Activated naive CD4-positive, alpha-beta T cell treated with Interleukin-2 at 50 U/mL for 16 hours (primary cell): ENCODE data around the gene FUT4.
"Not testable (repeated sequence)": the region's sequence is repeated elsewhere in the genome, so short reads cannot be mapped to it uniquely, and the experiment has no call there.

Experiments
- DNase-seq: peaks from one replicate; pipeline ENCODE4 v3.0.0-alpha.2; 2020

Gene FUT4

DNA sequence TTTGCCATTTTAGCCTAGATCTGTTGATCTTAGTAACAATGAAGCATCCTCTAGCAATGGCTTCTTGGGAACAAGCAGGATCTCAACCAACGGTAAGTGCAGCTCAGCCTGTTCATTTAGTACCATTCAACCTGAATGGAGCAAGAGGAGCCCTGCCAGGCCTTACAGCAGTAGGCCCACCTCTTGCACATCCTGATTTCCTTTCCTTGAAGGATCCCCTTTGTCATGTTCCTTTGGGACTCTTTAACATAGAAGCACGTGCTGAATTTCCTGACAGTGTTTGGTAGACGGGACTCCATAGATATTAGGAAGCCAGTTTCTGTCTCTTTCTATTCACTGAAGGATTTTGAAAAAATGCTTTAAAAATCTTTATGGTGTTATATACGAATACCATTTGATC, 25.0 kb downstream of the FUT4 start:
- DNase-seq, result no peak

DNA sequence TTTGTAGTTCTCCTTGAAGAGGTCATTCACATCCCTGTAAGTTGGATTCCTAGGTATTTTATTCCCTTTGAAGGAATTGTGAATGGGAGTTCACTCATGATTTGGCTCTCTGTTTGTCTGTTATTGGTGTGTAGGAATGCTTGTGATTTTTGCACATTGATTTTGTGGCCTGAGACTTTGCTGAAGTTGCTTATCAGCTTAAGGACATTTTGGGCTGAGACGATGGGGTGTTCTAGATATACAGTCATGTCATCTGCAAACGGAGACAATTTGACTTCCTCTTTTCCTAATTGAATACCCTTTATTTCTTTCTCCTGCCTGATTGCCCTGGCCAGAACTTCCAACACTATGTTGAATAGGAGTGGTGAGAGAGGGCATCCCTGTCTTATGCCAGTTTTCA, 29.3 kb downstream of the FUT4 start:
- not testable (repeated sequence) for DNase-seq

- no peak for DNase-seq
Observed at GRCh38 chr11:94574193-94574961, 30.7 kb downstream of the FUT4 start.

GRCh38 chr11:94576306-94576705, 32.6 kb downstream of the FUT4 start:
- DNase-seq, result no peak

DNA sequence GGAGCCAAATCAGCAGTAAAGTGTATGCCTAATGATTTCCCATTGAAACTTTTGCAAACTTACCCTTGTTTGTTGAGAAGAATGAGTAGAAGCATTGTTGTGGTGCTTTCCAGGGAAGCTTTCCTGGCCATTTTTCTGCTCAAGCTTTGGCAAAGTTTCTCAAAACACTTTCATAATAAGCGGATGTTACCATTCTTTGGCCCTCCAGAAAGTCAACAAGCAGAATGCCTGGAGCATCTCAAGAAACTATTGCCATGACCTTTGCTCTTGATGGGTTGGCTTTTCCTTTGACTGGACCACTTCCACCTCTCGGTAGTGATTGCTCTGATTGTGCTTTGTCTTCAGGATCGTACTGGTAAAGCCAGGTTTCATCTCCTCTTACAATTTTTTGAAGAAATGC, 34.1 kb downstream of the FUT4 start:
- no peak for DNase-seq

GRCh38 chr11:94581926-94582325, 38.2 kb downstream of the FUT4 start:
- no peak for DNase-seq

DNA sequence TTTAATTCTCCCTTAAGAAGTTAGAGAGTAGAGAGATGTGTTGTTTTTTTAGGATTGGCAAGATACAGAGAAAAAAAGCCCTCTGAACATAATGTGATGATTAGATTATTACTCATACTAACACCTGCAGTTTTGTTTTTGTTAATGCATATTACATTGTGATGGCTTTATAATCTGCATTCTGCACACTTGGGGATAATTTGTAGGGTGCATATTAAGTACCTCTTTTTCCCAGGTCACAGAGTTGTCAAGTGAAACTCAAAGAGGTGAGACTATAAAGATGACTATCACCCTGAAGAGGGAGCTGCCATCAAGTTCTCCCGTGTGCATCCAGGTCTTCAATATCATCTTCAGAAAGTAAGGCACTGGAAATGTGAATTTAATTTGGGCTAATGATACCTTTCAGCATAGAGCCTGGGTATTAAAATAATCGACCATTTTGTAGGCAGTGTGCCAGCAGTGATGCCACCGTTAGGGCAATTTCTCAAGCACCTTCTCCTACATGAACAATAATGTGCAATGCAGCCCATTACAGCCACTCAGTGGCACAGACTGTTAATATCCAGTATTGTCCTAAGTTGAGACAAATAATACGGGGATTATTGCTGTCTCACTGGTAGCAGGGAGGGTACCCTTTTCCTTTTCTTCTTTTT, 39.6 kb downstream of the FUT4 start:
- no peak for DNase-seq

DNA sequence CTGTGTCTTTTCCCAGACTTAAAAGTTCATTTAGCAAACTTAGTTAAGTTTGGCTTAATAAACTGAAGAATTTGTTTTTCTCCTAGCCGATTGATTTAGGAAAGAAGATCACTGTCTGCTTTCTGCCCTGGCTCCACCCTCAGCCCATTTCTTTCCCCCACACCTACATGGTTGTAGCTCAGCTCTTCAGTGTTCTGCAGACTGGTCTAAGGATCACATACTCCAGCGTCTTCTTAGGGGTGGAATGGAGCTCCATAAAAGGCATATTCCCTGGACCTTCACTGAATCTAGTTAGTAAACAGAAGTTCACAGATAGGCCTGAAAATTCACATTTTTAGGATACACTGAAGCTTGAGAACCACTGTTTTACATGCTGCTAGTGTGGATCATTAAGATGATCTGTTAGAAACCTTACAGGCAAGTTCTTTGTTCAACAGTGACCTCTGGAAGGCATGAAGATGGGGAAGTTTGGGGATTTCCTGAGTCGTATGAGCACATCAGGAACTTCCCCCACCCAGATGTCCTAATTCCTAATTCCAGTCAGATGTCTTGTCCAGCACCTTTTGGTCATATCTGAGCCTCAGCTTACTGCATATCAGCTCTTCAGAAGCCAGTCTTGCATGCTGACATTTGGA, 40.3 kb downstream of the FUT4 start:
- no peak for DNase-seq

DNA sequence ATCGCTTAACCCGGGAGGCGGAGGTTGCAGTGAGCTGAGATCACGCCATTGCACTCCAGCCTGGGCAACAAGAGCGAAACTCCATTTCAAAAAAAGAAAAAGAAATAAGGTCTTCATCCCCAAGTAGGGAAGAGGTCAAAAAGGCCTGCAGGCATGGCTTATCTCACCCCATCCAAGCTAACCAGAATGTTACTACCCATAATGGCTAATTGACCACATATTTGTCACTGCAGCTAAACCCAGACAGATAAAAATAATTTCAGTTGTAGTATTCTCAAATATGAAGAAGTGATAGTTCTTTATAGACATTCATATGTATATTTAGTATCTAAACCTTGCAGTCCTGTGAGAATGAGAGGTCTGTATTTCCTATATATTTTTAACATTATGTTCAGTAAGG, 41.3 kb downstream of the FUT4 start:
- DNase-seq, result no peak

GRCh38 chr11:94585399-94585798, 41.7 kb downstream of the FUT4 start:
- DNase-seq, result no peak

GRCh38 chr11:94586546-94586945, 42.8 kb downstream of the FUT4 start:
- no peak for DNase-seq

GRCh38 chr11:94586978-94587377, 43.3 kb downstream of the FUT4 start:
- no peak for DNase-seq

DNA sequence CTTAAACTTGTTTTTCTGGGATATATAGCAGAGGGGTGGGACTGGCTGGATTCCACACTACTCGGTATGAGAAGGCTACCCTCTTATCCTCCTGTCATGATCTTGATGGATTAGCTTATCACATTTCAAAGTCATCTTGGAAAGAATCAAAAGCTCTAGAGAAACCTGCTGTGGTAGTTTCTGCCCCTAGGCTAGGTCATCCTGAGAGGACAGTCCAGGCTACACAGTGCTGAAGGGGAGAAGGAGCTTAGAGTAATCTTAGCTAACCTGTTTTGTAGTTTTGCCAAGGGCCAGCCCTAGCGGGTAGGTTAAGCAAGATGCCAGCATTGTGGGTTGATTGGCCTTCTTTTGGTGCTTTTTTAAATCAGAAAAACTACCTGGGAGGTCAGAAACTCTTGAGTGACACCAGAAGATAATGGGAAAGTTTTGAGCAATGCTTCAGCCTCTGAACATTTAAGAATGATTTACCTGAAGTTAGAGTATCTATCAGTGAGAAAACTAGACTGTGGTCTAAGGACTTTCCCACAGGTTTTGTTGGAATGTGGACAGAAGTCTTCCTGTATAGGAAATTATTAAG, 44.7 kb downstream of the FUT4 start:
- no peak for DNase-seq

DNA sequence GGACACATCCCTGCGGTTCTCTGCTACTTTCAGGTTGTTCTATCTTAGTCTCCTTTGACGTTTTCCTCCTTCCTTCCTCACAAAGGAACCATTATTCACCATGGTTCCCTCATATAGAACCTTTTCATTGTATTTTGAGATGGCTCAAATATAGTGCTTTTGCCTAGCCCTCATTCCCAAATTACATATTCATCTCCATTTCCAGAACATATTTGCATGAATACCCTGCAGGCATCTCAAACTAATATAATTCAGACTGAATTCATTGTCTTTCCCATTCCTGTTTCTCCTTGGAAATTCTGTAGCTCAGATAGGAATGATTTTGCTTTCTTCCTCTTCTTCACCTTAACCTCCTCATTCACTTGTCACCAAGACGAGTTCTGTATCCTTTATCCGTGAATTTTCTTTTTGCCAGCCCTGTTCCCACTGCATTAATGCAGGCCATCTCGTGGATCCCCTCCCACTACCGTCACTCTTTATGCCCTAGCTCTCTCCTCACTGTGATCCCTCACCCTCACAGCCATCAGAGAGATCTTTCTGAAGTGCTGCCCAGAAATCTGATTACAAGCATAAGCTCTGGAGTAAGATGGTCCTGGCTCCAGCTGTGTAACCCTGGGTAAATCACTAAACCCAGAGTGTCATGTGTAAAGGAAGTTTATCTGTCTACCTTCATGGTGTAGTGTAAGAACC, 46.8 kb downstream of the FUT4 start:
- no peak for DNase-seq

GRCh38 chr11:94593030-94593429, 49.3 kb downstream of the FUT4 start:
- no peak for DNase-seq

GRCh38 chr11:94595076-94595475, 51.4 kb downstream of the FUT4 start:
- DNase-seq, result no peak

GRCh38 chr11:94597896-94598295, 54.2 kb downstream of the FUT4 start:
- no peak for DNase-seq
